OCI-LY7 (cell line): ENCODE results near the gene C8A.

ENCODE experiments used
- CTCF ChIP-seq: fragments of 200-600 bp; sonication (generic); conservative IDR thresholded peaks from 2 replicates; pipeline ENCODE4 v1.5.1; 2014; ENCODE audit warnings: mild to moderate bottlenecking, antibody characterized with exemption, low read length, moderate library complexity, mixed read lengths
- EZH2phosphoT487 ChIP-seq: fragments of 200-600 bp; sonication (generic); IDR thresholded peaks from 2 replicates; pipeline ENCODE4 v1.6.1; 2018; ENCODE audit warnings: low read depth, borderline replicate concordance, mild to moderate bottlenecking, mixed run types, antibody characterized with exemption, low read length, moderate library complexity, mixed read lengths

- TF ChIP-seq CTCF: no peak
- no peak for TF ChIP-seq EZH2phosphoT487
Measured at GRCh38 chr1:56938646-56939045, 84.0 kb downstream of the C8A start.
